Activated gamma-delta T cell treated with Interleukin-2 at 50 U/mL for 16 hours (primary cell): ENCODE measurements around the gene RHNO1.
A peak's percentile ranks its signal among the peaks of the same experiment; 100 is the strongest.
"Not testable (repeated sequence)": the region's sequence is repeated elsewhere in the genome, so short reads cannot be mapped to it uniquely, and the experiment has no call there.

Experiments used
- DNase-seq: peaks from one replicate; pipeline ENCODE4 v3.0.0-alpha.2; 2020

Gene RHNO1

DNA sequence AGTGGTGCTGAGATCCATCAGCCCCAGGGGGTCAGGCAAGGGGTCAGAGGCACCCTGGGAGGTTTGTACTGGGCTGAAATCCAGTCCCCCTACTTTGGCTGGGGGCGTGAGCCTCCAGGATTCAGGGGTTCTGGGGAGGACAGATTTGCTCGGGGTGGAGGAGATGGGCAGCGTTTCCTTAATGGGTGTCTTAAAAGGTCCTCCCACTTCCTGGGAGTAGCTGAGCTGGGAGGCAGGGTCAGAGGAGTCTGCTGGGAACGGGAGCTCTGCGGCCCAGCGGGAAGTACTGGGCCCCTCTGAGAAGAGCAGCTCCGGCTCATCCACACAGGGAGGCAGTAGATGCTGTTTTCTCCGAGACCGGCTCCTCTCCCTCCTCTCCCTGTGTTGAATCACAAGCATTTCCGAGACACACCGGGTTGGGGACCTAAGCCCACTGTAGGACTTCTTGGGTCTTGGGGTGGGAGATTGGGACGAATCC is 18.0 kb upstream of the RHNO1 start:
- DNase-seq = no peak

GRCh38 chr12:2860170-2860569 is 16.9 kb upstream of the RHNO1 start:
- no peak for DNase-seq

- no peak for DNase-seq
Observed at GRCh38 chr12:2862876-2863275, 14.1 kb upstream of the RHNO1 start.

GRCh38 chr12:2863402-2863801 is 13.6 kb upstream of the RHNO1 start:
- DNase-seq = not testable (repeated sequence)

GRCh38 chr12:2864198-2864597 is 12.8 kb upstream of the RHNO1 start:
- no peak for DNase-seq

GRCh38 chr12:2868986-2869632 is 7.9 kb upstream of the RHNO1 start:
- DNase-seq = not testable (repeated sequence)

DNA sequence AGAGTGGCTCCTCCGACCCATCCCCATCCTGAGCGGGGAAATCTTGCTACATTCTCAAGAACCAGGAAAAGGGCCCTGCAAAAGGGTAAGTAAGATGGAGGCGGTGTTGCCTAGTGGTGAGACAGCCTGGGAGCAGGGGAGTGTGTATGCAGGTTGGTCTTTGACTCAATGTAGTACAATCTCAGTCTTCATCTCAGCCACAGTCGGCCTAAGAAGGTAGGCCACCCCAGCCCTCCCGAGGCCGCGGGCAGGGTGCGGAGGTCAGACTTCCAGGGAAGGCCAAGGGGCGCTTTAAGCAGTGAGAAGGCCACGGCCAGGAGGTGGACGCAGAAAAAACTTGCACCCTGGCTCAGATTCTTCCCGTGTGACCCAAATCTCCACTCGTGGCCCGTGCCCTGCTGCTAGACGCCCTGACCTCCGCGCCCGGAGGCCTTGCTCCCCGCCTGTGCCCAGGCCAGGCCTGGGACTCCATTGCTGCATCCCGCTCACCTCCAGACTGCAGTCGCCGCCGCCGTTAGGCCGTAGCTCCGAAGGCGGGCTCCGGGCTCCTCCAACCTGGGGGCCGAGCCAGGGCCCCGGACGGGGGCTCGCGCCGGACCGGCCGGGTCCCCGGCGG is 484 bp upstream of the RHNO1 start:
- peak; percentile 5 for DNase-seq

- DNase-seq = no peak
Observed at GRCh38 chr12:2877953-2878732, 1.1 kb downstream of the RHNO1 start.

GRCh38 chr12:2879853-2880252 is 2.8 kb downstream of the RHNO1 start:
- no peak for DNase-seq

DNA sequence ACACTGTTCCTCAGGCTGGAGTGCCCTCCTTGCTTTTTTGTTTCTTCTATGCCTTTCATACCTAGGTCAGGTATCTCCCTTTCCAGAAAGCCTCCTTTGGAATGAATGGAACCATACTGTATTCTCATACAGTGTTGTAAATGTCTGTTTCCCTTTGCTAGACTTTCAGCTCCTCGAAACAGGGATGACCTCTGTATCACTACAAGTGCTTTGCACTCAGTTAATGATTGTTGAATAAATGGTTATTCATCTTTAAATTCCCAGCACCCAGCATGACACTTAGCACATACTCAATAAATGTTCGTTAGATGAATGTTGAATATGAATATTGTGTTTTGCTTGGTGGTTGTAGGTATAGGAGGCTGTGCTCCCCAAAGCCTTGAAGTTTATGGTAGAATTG is 7.8 kb downstream of the RHNO1 start:
- DNase-seq = no peak

- DNase-seq = no peak
Observed at GRCh38 chr12:2886768-2887450, 9.9 kb downstream of the RHNO1 start.

DNA sequence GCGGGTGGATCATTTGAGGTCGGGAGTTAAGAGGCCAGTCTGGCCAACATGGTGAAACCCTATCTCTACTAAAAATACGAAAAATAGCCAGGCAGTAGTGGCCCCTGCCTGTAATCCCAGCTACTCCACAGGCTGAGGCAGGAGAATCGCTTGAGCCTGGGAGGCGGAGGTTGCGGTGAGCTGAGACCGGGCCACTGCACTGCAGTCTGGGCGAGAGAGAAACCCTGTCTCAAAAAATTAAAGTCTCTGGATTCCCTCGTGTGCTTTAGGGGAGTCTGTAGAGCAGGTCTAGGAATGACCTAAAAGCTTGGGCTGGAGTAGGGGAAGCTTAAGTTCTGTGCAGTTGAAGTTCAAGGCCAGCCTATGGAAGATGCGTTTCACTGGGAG is 13.0 kb downstream of the RHNO1 start:
- DNase-seq = no peak

GRCh38 chr12:2890388-2891239 is 13.6 kb downstream of the RHNO1 start, which contains the start of gene TULP3:
TULP3 (plus strand) TSS chr12:2890891; CDS start chr12:2890948, 57 bp downstream.
- DNase-seq = peak; percentile 99

DNA sequence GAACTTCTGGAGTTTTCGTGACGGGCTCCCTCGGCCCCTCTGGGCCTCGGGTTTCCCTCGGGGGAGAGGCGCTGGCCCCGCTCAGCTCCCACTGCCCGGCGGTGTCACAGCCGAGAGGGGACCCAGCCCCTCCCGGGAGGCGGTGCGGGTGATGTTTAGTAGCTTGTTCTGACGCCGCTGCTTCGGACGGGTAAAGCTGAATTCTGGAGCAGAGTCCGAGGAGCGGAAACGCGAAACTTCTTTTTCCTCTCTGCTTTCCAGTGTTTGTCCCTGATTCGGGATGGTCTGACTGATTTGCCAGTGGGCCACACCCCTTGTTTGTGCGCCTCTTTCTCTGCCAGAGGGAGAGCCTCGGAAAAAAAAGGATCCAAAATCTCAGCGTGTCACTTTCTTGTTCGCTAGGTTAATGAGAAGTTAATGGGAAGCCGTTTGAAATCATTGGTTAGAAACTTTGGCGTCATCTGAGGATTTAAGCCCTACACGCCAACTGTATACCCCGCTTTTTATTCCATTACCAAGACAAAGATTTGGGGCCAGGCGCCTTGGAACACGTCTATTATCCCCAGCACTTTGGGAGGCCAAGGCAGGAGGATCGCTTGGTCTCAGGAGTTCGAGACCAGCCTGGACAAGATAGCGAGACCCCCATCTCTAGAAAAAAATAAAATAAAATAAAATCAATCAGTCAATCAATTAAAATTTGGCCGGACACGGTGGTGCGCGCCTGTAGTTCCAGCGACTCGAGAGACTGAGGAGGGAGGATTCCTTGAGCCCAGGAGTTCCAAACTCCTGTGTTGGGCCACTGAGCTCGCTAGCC is 14.4 kb downstream of the RHNO1 start:
- peak; percentile 19 for DNase-seq

DNA sequence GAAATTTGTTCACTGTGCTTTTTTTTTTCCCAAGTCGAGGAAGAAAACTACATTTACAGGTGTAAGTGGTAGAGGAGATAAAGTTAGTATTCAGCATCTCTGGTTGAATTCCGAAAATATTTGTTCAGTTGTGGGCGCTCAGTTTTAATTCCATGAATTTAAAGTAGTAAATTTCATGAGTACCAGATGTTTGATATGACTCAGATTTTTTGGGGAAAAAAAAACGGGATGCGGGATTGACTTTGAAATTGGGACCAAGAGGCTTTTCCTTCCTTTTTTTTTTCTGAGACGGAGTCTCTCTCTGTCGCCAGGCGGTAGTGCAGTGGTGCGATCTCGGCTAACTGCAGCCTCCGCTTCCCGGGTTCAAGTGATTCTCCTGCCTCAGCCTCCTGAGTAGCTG is 15.2 kb downstream of the RHNO1 start:
- DNase-seq = no peak

GRCh38 chr12:2893007-2893406 is 16.0 kb downstream of the RHNO1 start:
- no peak for DNase-seq

DNA sequence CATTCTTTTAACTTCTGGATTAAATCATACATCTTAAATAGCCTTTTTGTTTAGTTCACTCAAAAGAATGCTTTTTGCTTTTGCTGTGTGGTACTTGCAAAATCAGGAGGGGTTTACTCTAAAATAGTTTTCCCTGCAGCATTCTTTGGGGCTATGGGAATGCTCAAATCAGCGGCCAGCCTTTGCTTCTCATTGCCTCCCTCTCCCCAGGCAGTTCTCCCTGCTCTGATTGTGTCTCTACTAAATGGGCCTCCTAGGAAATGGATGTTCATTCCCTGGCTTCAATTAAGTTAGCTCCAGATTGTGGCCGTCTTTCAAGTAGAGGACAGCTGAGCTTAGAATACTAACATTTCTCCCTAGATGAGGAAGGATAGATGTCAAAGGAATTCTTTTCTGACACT is 18.0 kb downstream of the RHNO1 start:
- DNase-seq = no peak

GRCh38 chr12:2895511-2895910 is 18.5 kb downstream of the RHNO1 start:
- DNase-seq = no peak

- no peak for DNase-seq
Observed at GRCh38 chr12:2897418-2897817, 20.4 kb downstream of the RHNO1 start.

DNA sequence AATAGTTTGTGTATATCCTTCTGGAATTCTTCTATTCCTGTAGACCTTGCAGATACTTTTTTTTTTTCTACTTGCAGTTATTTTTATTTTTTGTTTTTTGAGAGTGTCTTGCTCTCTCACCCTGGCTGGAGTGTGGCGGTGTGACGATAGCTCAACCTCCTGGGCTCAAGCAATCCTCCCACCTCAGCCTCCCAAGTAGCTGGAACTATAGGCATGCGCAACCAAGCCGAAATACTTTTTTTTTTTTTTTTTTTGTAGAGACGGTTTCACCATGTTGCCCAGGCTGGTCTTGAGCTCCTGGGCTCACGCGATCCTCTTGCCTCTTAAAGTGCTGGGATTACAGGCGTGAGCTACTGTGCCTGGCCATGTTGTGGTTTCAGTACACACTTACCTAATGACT is 23.6 kb downstream of the RHNO1 start:
- DNase-seq = no peak

- DNase-seq = no peak
Observed at GRCh38 chr12:2902272-2902880, 25.4 kb downstream of the RHNO1 start.
